ENCODE data around the gene EPB41L4A.
"Not testable (repeated sequence)": the region's sequence is repeated elsewhere in the genome, so short reads cannot be mapped to it uniquely, and the experiment has no call there.

EPB41L4A gene

DNA sequence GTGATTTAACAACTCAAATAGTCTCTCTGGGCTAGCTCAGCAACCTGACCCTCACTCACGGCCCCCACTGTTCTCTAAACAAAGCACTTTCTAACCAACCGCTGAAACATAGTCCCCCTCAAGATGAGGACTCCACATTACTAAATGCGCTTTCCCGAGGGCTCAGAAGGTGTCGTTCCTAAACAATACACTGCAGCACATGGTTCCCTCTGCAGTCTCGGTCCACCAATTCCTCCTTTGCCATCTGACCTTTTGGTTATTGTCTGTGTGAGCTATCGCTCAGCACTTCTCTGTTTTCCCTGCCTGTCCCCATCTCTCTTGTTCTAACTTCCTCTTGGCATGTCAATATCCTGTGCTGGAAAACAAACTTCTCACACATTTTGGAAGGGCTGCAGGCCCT, 7.2 kb downstream of the EPB41L4A start:
- TF ChIP-seq, protein P1, sequence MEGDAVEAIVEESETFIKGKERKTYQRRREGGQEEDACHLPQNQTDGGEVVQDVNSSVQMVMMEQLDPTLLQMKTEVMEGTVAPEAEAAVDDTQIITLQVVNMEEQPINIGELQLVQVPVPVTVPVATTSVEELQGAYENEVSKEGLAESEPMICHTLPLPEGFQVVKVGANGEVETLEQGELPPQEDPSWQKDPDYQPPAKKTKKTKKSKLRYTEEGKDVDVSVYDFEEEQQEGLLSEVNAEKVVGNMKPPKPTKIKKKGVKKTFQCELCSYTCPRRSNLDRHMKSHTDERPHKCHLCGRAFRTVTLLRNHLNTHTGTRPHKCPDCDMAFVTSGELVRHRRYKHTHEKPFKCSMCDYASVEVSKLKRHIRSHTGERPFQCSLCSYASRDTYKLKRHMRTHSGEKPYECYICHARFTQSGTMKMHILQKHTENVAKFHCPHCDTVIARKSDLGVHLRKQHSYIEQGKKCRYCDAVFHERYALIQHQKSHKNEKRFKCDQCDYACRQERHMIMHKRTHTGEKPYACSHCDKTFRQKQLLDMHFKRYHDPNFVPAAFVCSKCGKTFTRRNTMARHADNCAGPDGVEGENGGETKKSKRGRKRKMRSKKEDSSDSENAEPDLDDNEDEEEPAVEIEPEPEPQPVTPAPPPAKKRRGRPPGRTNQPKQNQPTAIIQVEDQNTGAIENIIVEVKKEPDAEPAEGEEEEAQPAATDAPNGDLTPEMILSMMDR (IDR thresholded peaks at IDR 0.05), result no peak
- TF ChIP-seq ZFX (IDR thresholded peaks at IDR 0.05; ENCODE audit: borderline replicate concordance), result no peak
- no peak overlapping the region for H3K27ac ChIP-seq

DNA sequence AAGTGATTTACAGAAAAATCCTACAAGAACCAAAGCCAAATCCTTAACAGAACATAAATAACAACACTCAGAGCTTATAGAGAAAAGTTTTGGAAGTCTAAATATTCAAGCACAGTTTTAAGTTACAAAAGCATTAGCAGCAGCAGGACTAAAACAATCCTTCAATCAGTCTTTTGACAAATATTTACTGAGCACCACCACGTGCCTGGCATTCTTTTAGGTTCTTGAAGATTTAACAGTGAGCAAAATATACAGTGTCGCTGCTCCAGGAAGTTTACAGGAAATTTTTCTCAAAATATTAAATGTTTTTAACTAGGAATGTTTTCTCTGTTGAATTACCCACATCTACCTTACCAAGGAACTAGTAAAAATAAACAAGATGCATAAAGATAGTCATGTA, 11.4 kb downstream of the EPB41L4A start:
- H3K27ac ChIP-seq, result no peak overlapping the region
- no peak for TF ChIP-seq ZFX (IDR thresholded peaks at IDR 0.05; ENCODE audit: borderline replicate concordance)
- TF ChIP-seq, protein P1 (IDR thresholded peaks at IDR 0.05), result no peak

DNA sequence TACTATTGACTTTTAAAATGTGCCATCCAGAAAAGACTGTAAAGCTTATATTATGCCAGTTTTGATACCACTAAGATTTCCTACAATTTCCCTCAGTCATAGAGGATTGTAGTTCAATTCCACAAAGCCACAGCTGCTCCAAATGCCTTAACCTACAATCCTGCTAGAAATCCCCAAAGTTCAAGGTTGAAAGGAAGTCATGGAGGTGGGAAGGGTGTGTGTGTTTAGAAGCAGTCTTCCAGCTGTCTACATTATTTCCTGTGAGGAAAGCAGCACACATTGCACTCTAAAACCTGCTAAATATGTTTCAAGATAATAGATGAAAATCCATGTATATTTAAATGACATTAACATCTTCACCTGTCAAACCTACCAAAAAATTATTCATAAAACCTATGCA, 11.8 kb downstream of the EPB41L4A start:
- H3K27ac ChIP-seq, result no peak overlapping the region
- TF ChIP-seq ZFX (IDR thresholded peaks at IDR 0.05; ENCODE audit: borderline replicate concordance), result no peak
- TF ChIP-seq, protein P1 (IDR thresholded peaks at IDR 0.05), result no peak

DNA sequence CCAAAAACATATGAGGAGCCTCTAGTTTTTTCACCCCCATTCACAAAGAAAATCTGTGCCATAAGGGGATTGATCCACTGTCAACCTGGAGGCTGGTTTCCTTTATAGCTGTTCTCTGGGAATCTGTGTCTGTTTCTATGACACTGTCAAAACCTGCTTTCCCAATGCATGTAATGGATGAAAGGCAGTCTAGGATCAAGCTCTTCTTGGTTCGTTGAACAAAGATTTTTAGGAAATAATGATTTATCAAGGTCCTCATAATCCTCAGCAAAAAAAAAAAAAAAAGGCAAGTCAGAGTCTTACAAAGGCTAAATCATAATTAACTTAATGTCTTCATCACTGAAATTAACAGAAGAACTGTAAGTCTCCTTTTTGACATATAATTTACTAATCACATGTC, 16.0 kb downstream of the EPB41L4A start:
- TF ChIP-seq, protein P1 (IDR thresholded peaks at IDR 0.05), result no peak
- TF ChIP-seq ZFX (IDR thresholded peaks at IDR 0.05; ENCODE audit: borderline replicate concordance), result no peak
- no peak overlapping the region for H3K27ac ChIP-seq

DNA sequence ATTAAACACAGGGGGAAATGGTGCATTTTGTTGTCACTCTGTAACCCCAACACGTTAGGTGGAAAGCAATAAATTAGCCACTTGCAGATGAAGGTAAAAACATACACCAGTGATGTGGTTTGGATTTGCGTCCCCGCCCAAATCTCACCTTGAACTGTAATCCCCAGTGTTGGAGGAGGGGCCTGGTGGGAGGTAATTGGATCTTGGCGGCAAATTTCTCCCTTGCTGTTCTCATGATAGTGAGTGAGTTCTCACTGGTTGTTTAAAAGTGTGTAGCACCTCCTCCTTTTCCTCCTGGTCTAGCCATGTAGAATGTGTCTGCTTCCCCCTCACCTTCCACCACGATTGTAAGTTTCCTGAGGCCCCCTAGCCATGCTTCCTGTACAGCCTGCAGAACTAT, 17.2 kb downstream of the EPB41L4A start:
- H3K27ac ChIP-seq, result no peak overlapping the region
- no peak for TF ChIP-seq ZFX (IDR thresholded peaks at IDR 0.05; ENCODE audit: borderline replicate concordance)
- TF ChIP-seq, protein P1 (IDR thresholded peaks at IDR 0.05), result no peak

DNA sequence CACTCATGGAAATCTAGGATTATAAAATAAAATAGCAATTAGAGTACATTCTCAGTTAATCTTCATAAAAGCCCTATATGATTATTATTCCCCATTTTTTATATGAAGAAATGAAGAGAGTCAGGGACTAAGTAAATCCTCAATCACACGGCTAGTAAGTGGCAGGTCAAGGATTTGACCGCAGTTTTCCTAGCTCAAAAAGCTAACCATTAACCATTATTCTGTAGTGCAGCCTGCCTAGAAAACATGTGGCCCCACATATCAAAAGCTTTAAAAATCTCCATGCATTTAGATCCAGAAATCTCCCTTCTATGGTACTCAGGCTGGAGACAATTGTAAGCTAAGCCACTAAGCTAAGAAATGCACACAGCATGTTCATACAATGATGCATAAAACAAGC, 21.4 kb downstream of the EPB41L4A start:
- no peak overlapping the region for H3K27ac ChIP-seq
- TF ChIP-seq, protein P1 (IDR thresholded peaks at IDR 0.05), result no peak
- TF ChIP-seq ZFX (IDR thresholded peaks at IDR 0.05; ENCODE audit: borderline replicate concordance), result no peak

DNA sequence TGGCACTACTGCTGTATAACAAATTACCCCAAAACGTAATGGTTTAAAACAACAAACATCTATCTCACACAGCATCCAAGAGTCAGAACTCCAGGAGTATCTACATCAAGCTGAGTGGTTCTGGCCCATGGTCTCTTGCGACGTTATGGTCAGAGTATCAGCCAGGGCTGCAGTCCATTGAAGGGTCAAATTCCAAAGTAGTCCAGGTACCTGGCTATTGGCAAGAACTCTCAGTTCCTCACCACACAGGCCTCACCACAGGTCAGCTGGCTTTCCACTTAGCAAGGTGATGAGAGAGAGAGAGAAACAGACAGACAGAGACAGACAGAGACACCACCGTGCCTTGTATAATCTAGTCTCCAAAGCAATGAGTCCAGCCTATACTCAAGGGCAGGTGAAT, 22.6 kb downstream of the EPB41L4A start:
- TF ChIP-seq, protein P1 (IDR thresholded peaks at IDR 0.05), result no peak
- no peak for TF ChIP-seq ZFX (IDR thresholded peaks at IDR 0.05; ENCODE audit: borderline replicate concordance)
- H3K27ac ChIP-seq, result no peak overlapping the region

DNA sequence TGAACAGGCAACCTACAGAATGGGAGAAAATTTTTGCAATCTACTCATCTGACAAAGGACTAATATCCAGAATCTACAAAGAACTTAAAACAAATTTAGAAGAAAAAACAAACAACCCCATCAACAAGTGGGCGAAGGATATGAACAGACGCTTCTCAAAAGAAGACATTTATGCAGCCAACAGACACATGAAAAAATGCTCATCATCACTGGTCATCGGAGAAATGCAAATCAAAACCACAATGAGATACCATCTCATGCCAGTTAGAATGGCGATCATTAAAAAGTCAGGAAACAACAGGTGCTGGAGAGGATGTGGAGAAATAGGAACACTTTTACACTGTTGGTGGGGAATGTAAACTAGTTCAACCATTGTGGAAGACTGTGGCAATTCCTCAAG, 23.8 kb downstream of the EPB41L4A start:
- H3K27ac ChIP-seq, result not testable (repeated sequence)
